ENCODE data around the gene ZNF683.
"Not testable (repeated sequence)": the region's sequence is repeated elsewhere in the genome, so short reads cannot be mapped to it uniquely, and the experiment has no call there.

The ZNF683 gene

GRCh38 chr1:26405281-26405915 is 32.8 kb upstream of the ZNF683 start:
- Histone ChIP-seq H3K27ac (ENCODE audit: low read length) (no peak overlapping the region), H3K27me3 (ENCODE audit: control insufficient read depth in 1 of 2, insufficient read depth in 2 of 2, low read length in 2 of 2) (peaks cover 14 to 18% of the 10 kb centered on the region in 2 donors), H3K9me3 (ENCODE audit: control insufficient read depth in 2 of 2, low read length in 2 of 2) (no peaks in the 10 kb centered on the region), H3K4me3 (ENCODE audit: low read length in 2 of 2) (no peak overlapping the region), H3K4me1 (ENCODE audit: control insufficient read depth, insufficient read depth, low read length) (no peaks in the 10 kb centered on the region), H3K9ac (ENCODE audit: low read length in 2 of 2) (no peak overlapping the region), H3K36me3 (ENCODE audit: control insufficient read depth in 2 of 2, insufficient read depth in 2 of 2, low read length in 2 of 2) (no peaks in the 10 kb centered on the region)

- Histone ChIP-seq H3K9ac (ENCODE audit: low read length in 2 of 2) (no peak overlapping the region), H3K36me3 (ENCODE audit: control insufficient read depth in 2 of 2, insufficient read depth in 2 of 2, low read length in 2 of 2) (no peaks in the 10 kb centered on the region), H3K4me1 (ENCODE audit: control insufficient read depth, insufficient read depth, low read length) (no peaks in the 10 kb centered on the region), H3K4me3 (ENCODE audit: low read length in 2 of 2) (no peak overlapping the region), H3K27ac (ENCODE audit: low read length) (no peak overlapping the region), H3K9me3 (ENCODE audit: control insufficient read depth in 2 of 2, low read length in 2 of 2) (no peaks in the 10 kb centered on the region), H3K27me3 (ENCODE audit: control insufficient read depth in 1 of 2, insufficient read depth in 2 of 2, low read length in 2 of 2) (peaks cover 7 to 16% of the 10 kb centered on the region in 2 donors)
Measured at GRCh38 chr1:26404641-26405040, 32.1 kb upstream of the ZNF683 start.

- Histone ChIP-seq H3K9ac (ENCODE audit: low read length in 2 of 2) (no peak overlapping the region), H3K27me3 (ENCODE audit: control insufficient read depth in 1 of 2, insufficient read depth in 2 of 2, low read length in 2 of 2) (peaks cover 2 to 10% of the 10 kb centered on the region in 2 donors), H3K9me3 (ENCODE audit: control insufficient read depth in 2 of 2, low read length in 2 of 2) (no peaks in the 10 kb centered on the region), H3K36me3 (ENCODE audit: control insufficient read depth in 2 of 2, insufficient read depth in 2 of 2, low read length in 2 of 2) (no peaks in the 10 kb centered on the region), H3K4me1 (ENCODE audit: control insufficient read depth, insufficient read depth, low read length) (no peaks in the 10 kb centered on the region), H3K27ac (ENCODE audit: low read length) (no peak overlapping the region), H3K4me3 (ENCODE audit: low read length in 2 of 2) (no peak overlapping the region)
Measured at GRCh38 chr1:26403656-26404055, 31.1 kb upstream of the ZNF683 start.

- no peak overlapping the region for H3K9ac ChIP-seq (ENCODE audit: low read length in 2 of 2)
Measured at GRCh38 chr1:26401891-26402290, 29.3 kb upstream of the ZNF683 start.

GRCh38 chr1:26399034-26399433 is 26.5 kb upstream of the ZNF683 start:
- no peak overlapping the region for H3K9ac ChIP-seq (ENCODE audit: low read length in 2 of 2)
- H3K4me1 ChIP-seq (ENCODE audit: control insufficient read depth, insufficient read depth, low read length), result no peaks in the 10 kb centered on the region
- no peak overlapping the region for H3K4me3 ChIP-seq (ENCODE audit: low read length in 2 of 2)
- H3K9me3 ChIP-seq (ENCODE audit: control insufficient read depth in 2 of 2, low read length in 2 of 2), result no peaks in the 10 kb centered on the region
- H3K27ac ChIP-seq (ENCODE audit: low read length), result no peak overlapping the region
- no peaks in the 10 kb centered on the region for H3K36me3 ChIP-seq (ENCODE audit: control insufficient read depth in 2 of 2, insufficient read depth in 2 of 2, low read length in 2 of 2)
- H3K27me3 ChIP-seq (ENCODE audit: control insufficient read depth in 1 of 2, insufficient read depth in 2 of 2, low read length in 2 of 2), result peaks cover 2 to 10% of the 10 kb centered on the region in 2 donors

More at GRCh38 chr1:26401891-26402290, 29.3 kb upstream of the ZNF683 start:
- Histone ChIP-seq H3K9me3 (ENCODE audit: control insufficient read depth in 2 of 2, low read length in 2 of 2) (no peaks in the 10 kb centered on the region), H3K4me3 (ENCODE audit: low read length in 2 of 2) (no peak overlapping the region), H3K4me1 (ENCODE audit: control insufficient read depth, insufficient read depth, low read length) (no peaks in the 10 kb centered on the region), H3K36me3 (ENCODE audit: control insufficient read depth in 2 of 2, insufficient read depth in 2 of 2, low read length in 2 of 2) (no peaks in the 10 kb centered on the region), H3K27me3 (ENCODE audit: control insufficient read depth in 1 of 2, insufficient read depth in 2 of 2, low read length in 2 of 2) (peaks cover 2 to 10% of the 10 kb centered on the region in 2 donors), H3K27ac (ENCODE audit: low read length) (no peak overlapping the region)

- H3K9me3 ChIP-seq (ENCODE audit: control insufficient read depth in 2 of 2, low read length in 2 of 2), result no peaks in the 10 kb centered on the region
- no peak overlapping the region for H3K27ac ChIP-seq (ENCODE audit: low read length)
- no peaks in the 10 kb centered on the region for H3K4me1 ChIP-seq (ENCODE audit: control insufficient read depth, insufficient read depth, low read length)
- no peaks in the 10 kb centered on the region for H3K36me3 ChIP-seq (ENCODE audit: control insufficient read depth in 2 of 2, insufficient read depth in 2 of 2, low read length in 2 of 2)
- H3K27me3 ChIP-seq (ENCODE audit: control insufficient read depth in 1 of 2, insufficient read depth in 2 of 2, low read length in 2 of 2), result peaks cover 2 to 4% of the 10 kb centered on the region in 2 donors
- H3K4me3 ChIP-seq (ENCODE audit: low read length in 2 of 2), result no peak overlapping the region
- no peak overlapping the region for H3K9ac ChIP-seq (ENCODE audit: low read length in 2 of 2)
Measured at GRCh38 chr1:26395754-26396153, 23.2 kb upstream of the ZNF683 start.

GRCh38 chr1:26391450-26391849 is 18.9 kb upstream of the ZNF683 start:
- Histone ChIP-seq H3K9me3 (ENCODE audit: control insufficient read depth in 2 of 2, low read length in 2 of 2) (no peaks in the 10 kb centered on the region), H3K27ac (ENCODE audit: low read length) (no peak overlapping the region), H3K36me3 (ENCODE audit: control insufficient read depth in 2 of 2, insufficient read depth in 2 of 2, low read length in 2 of 2) (no peaks in the 10 kb centered on the region), H3K9ac (ENCODE audit: low read length in 2 of 2) (no peak overlapping the region), H3K4me1 (ENCODE audit: control insufficient read depth, insufficient read depth, low read length) (no peaks in the 10 kb centered on the region), H3K4me3 (ENCODE audit: low read length in 2 of 2) (no peak overlapping the region), H3K27me3 (ENCODE audit: control insufficient read depth in 1 of 2, insufficient read depth in 2 of 2, low read length in 2 of 2) (peaks cover 2 to 4% of the 10 kb centered on the region in 2 donors)

GRCh38 chr1:26389604-26390247 is 17.2 kb upstream of the ZNF683 start:
- no peak overlapping the region for H3K9ac ChIP-seq (ENCODE audit: low read length in 2 of 2)
- no peak overlapping the region for H3K27ac ChIP-seq (ENCODE audit: low read length)
- H3K27me3 ChIP-seq (ENCODE audit: control insufficient read depth in 1 of 2, insufficient read depth in 2 of 2, low read length in 2 of 2), result peaks cover 2 to 4% of the 10 kb centered on the region in 2 donors
- no peaks in the 10 kb centered on the region for H3K36me3 ChIP-seq (ENCODE audit: control insufficient read depth in 2 of 2, insufficient read depth in 2 of 2, low read length in 2 of 2)
- H3K4me3 ChIP-seq (ENCODE audit: low read length in 2 of 2), result no peak overlapping the region
- H3K4me1 ChIP-seq (ENCODE audit: control insufficient read depth, insufficient read depth, low read length), result no peaks in the 10 kb centered on the region
- H3K9me3 ChIP-seq (ENCODE audit: control insufficient read depth in 2 of 2, low read length in 2 of 2), result no peaks in the 10 kb centered on the region

GRCh38 chr1:26388791-26389445 is 16.4 kb upstream of the ZNF683 start:
- peaks cover 2 to 4% of the 10 kb centered on the region in 2 donors for H3K27me3 ChIP-seq (ENCODE audit: control insufficient read depth in 1 of 2, insufficient read depth in 2 of 2, low read length in 2 of 2)
- H3K4me1 ChIP-seq (ENCODE audit: control insufficient read depth, insufficient read depth, low read length), result no peaks in the 10 kb centered on the region
- no peaks in the 10 kb centered on the region for H3K9me3 ChIP-seq (ENCODE audit: control insufficient read depth in 2 of 2, low read length in 2 of 2)
- H3K36me3 ChIP-seq (ENCODE audit: control insufficient read depth in 2 of 2, insufficient read depth in 2 of 2, low read length in 2 of 2), result no peaks in the 10 kb centered on the region
- H3K9ac ChIP-seq (ENCODE audit: low read length in 2 of 2), result no peak overlapping the region
- H3K4me3 ChIP-seq (ENCODE audit: low read length in 2 of 2), result no peak overlapping the region
- H3K27ac ChIP-seq (ENCODE audit: low read length), result no peak overlapping the region

- no peak overlapping the region for H3K4me3 ChIP-seq (ENCODE audit: low read length in 2 of 2)
- no peaks in the 10 kb centered on the region for H3K36me3 ChIP-seq (ENCODE audit: control insufficient read depth in 2 of 2, insufficient read depth in 2 of 2, low read length in 2 of 2)
- H3K27me3 ChIP-seq (ENCODE audit: control insufficient read depth in 1 of 2, insufficient read depth in 2 of 2, low read length in 2 of 2), result peaks cover 0 to 4% of the 10 kb centered on the region in 2 donors
- H3K9ac ChIP-seq (ENCODE audit: low read length in 2 of 2), result no peak overlapping the region
- H3K4me1 ChIP-seq (ENCODE audit: control insufficient read depth, insufficient read depth, low read length), result no peaks in the 10 kb centered on the region
- no peaks in the 10 kb centered on the region for H3K9me3 ChIP-seq (ENCODE audit: control insufficient read depth in 2 of 2, low read length in 2 of 2)
- no peak overlapping the region for H3K27ac ChIP-seq (ENCODE audit: low read length)
Measured at GRCh38 chr1:26387447-26387846, 14.9 kb upstream of the ZNF683 start.

GRCh38 chr1:26385063-26385462 is 12.5 kb upstream of the ZNF683 start:
- not testable (repeated sequence) for H3K27me3 ChIP-seq (ENCODE audit: control insufficient read depth in 1 of 2, insufficient read depth in 2 of 2, low read length in 2 of 2); H3K4me3 ChIP-seq (ENCODE audit: low read length in 2 of 2); H3K9me3 ChIP-seq (ENCODE audit: control insufficient read depth in 2 of 2, low read length in 2 of 2); H3K9ac ChIP-seq (ENCODE audit: low read length in 2 of 2); H3K27ac ChIP-seq (ENCODE audit: low read length); H3K36me3 ChIP-seq (ENCODE audit: control insufficient read depth in 2 of 2, insufficient read depth in 2 of 2, low read length in 2 of 2); H3K4me1 ChIP-seq (ENCODE audit: control insufficient read depth, insufficient read depth, low read length)

Data from stomach smooth muscle (tissue), 2 donors.